ENCODE data around the gene PHACTR2. TPM values are rescaled to one million over a fixed set of nuclear protein-coding genes. Genes with fewer than 3 reads are reported as not detected.
A peak's percentile ranks its signal among the peaks of the same experiment; 100 is the strongest.

Gene PHACTR2
- 6.0 and 8.0 TPM in 2 replicates for total RNA-seq (2013; cell fraction: nucleolus; rRNA removed)
- total RNA-seq (2014; rRNA removed) (8.7 and 11.0 TPM in 2 replicates), total RNA-seq (2014; rRNA removed; fragmentation: Illumina TruSeq; extraction: Trizol) (18.7 and 19.1 TPM in 2 replicates), total RNA-seq (2021) (12.2 and 12.3 TPM in 2 replicates), polyA plus RNA-seq (2011; rRNA removed) (5.9 and 8.1 TPM in 2 replicates), polyA plus RNA-seq (2014; fragmentation: Illumina TruSeq; extraction: Trizol) (7.2 and 10.7 TPM in 2 replicates), polyA plus RNA-seq (2014; fragmentation: Nextera tagmentation; extraction: Ambion mirVana) (1 to 10 TPM; 2.0 to 4.7 TPM), polyA plus RNA-seq (2014; rRNA removed) (3.5 and 4.1 TPM in 2 replicates), polyA plus RNA-seq (2016; fragmentation: Nextera tagmentation; extraction: Ambion mirVana) (1 to 10 TPM; 1.4 to 2.1 TPM), polyA minus RNA-seq (2011; rRNA and poly(A)+ RNA removed) (12.2 and 13.6 TPM in 2 replicates), Bru-seq, nascent RNA (percentile 44 among the genes with signal in this experiment), BruChase-seq, experiment 1, labeled RNA remaining after a 6-hour chase (percentile 43 among the genes with signal in this experiment), BruChase-seq, experiment 2, labeled RNA remaining after a 2-hour chase (percentile 46 among the genes with signal in this experiment)
- 1.0 TPM for polyA plus RNA-seq (2011; ENCODE audit: low read depth)
- 2.8 and 3.2 TPM in 2 replicates for polyA plus RNA-seq (2011; cell fraction: cytosol; rRNA removed)
- 3.0 and 3.5 TPM in 2 replicates for polyA plus RNA-seq (2011; cell fraction: nucleus; rRNA removed)
- 1.1 and 1.3 TPM in 2 replicates for polyA plus RNA-seq (2012)
- 6.9 and 8.6 TPM in 2 replicates for polyA minus RNA-seq (2011; cell fraction: cytosol; rRNA and poly(A)+ RNA removed)
- 4.0 and 7.5 TPM in 2 replicates for polyA minus RNA-seq (2011; cell fraction: nucleus; rRNA and poly(A)+ RNA removed)
- long read RNA-seq, experiment 1, partial matches to known transcripts: 1 of 1 reads
- long read RNA-seq, experiment 1, other reads (novel, unspliced or antisense): 0 of 1 reads
- long read RNA-seq, experiment 2, partial matches to known transcripts: 0 of 6 reads
- long read RNA-seq, experiment 2, other reads (novel, unspliced or antisense): 6 of 6 reads

DNA sequence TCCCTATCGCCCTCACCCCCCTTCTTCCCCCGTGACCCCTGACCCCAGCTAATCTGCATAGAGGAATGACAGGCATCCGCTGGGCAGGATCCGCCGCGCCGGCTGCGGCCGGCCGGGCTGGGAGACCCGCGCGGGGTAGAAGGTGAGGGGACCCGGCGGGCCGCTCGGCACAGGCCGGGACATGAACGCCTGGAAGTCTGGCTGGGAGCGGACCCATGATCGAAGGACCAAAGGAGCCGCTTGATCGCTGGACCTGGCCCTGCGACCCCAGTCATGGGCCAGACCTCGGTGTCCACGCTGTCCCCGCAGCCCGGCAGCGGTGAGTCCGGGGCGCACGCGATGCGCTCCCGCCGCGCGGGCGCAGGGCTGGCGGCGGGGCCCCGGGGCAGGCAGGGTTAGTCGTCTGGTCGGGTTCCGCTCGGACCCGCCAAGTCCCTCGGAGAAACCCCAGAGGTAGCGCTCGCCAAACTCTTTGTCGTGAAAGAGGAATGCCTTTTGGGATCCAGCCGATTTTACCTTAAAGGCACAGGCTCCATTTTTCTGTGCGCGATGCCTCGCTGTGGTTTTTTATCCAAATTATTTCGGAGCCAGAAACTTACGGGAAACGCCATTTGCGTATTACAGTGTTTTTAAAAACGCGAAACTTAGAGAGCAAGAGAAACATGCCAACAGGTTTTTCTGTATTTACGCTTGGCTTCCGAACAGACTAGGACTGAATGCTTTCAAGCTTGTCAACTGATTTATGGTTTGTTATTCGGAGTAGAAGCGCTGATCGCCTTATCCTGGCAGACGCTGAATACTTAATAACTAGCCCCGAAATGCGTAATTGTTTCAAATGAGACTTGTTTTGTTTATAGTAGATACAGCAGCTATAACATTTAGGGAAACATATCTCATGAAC is at the start of gene PHACTR2:
Gene PHACTR2 (plus strand): TSS at position 75 of the 901 bp plus-strand sequence. CDS start 199 bp downstream, at position 274.
- WGBS (ENCODE audit: insufficient coverage, insufficient replicate concordance, low lambda C conversion rate, missing lambda C conversion rate): 3% methylated on average over 64 of the region's 69 CpGs
- FAIRE-seq (peak; percentile 69), ATAC-seq (peak; percentile 76)

More for the DNA sequence above, at the start of gene PHACTR2:
- RAD21 ChIA-PET (ENCODE audit: unreplicated experiment): no interaction called here
- Histone ChIP-seq H3K4me3 (peak within 1 kb of the TSS; percentile 55), H3K4me2 (ENCODE audit: control insufficient read depth, insufficient read depth) (peak within 1 kb of the TSS; percentile 77; the same call in 1 of the 2 replicates), H3K9ac (ENCODE audit: control insufficient read depth, insufficient read depth, low read length) (no peak within 1 kb of the TSS), H2AFZ (ENCODE audit: control insufficient read depth, low read depth, low read length) (no peak within 1 kb of the TSS; the same call in 1 of the 2 replicates), H3K9me3 (replicated peaks; ENCODE audit: control insufficient read depth, insufficient read depth, low read length) (no peaks in the 10 kb centered on the region), H3K4me1 (ENCODE audit: control insufficient read depth, insufficient read depth, low read length) (no peaks in the 10 kb centered on the region), H3K79me2 (ENCODE audit: control insufficient read depth, insufficient read depth, low read length) (no peaks in the 10 kb centered on the region), H4K20me1 (ENCODE audit: control insufficient read depth, insufficient read depth) (no peaks in the 10 kb centered on the region), H3K27me3 (replicated peaks in 1 of 2; ENCODE audit: control insufficient read depth in 2 of 2, insufficient read depth in 2 of 2, low read length in 1 of 2) (peaks cover 3 to 14% of the 10 kb centered on the region in 2 experiments; a peak in 2 of 4 replicates), H3K27ac (ENCODE audit: control insufficient read depth, insufficient read depth) (no peak within 1 kb of the TSS), H3K36me3 (ENCODE audit: control insufficient read depth in 2 of 2, insufficient read depth in 2 of 2, low read length in 1 of 2) (no peaks in the 10 kb centered on the region)
- POLR2A ChIA-PET: no interaction called here
- intact Hi-C loops (cut with micrococcal nuclease; ENCODE audit: unreplicated experiment) (no loop called here), in situ Hi-C loops (cut with MboI) (no loop called here)
- SMC1A ChIA-PET (ENCODE audit: uncharacterized antibody, unreplicated experiment): interaction anchor here (0.7 kb wide), 1 partner anchor 19 kb away, joined by 3 read pairs; no protein-coding TSS in a partner anchor
- CTCF ChIA-PET: interaction anchor here (0.7 kb wide), 1 partner anchor 1016 kb away, joined by 3 read pairs; no protein-coding TSS in a partner anchor
- no TSS peak for BruUV-seq (replicated peaks)
- no peak for DNase-seq (ENCODE audit: low read depth, low spot score)
- TF ChIP-seq HDAC6 (IDR thresholded peaks at IDR 0.05; ENCODE audit: unreplicated experiment) (peak; percentile 97), MXI1 (IDR thresholded peaks at IDR 0.05; ENCODE audit: low read depth, low read length) (no peak), FOXM1 (IDR thresholded peaks at IDR 0.05; ENCODE audit: low read depth, low read length) (no peak), NFYA (IDR thresholded peaks at IDR 0.05; ENCODE audit: borderline replicate concordance, low read depth, low read length) (no peak), EZH2 (IDR thresholded peaks at IDR 0.05; ENCODE audit: borderline replicate concordance, control insufficient read depth, low read depth, low read length) (0 out of 2 replicates have a peak, but pooled peaks have one; percentile 86), SUZ12 (IDR thresholded peaks at IDR 0.05; ENCODE audit: unreplicated experiment) (peak; percentile 77)
- TF ChIP-seq, protein P1, sequence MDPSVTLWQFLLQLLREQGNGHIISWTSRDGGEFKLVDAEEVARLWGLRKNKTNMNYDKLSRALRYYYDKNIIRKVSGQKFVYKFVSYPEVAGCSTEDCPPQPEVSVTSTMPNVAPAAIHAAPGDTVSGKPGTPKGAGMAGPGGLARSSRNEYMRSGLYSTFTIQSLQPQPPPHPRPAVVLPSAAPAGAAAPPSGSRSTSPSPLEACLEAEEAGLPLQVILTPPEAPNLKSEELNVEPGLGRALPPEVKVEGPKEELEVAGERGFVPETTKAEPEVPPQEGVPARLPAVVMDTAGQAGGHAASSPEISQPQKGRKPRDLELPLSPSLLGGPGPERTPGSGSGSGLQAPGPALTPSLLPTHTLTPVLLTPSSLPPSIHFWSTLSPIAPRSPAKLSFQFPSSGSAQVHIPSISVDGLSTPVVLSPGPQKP (IDR thresholded peaks at IDR 0.05; ENCODE audit: low read depth, low read length): no peak
